GM18526 (cell line): ENCODE results near the gene IGFN1.

Experiments
- POLR2A ChIP-seq: IDR thresholded peaks from 3 replicates; pipeline ENCODE4 v1.6.1; 2011; ENCODE audit not compliant: insufficient read length; ENCODE audit errors: extremely low read depth

Gene IGFN1

GRCh38 chr1:201154389-201155165 is 36.0 kb upstream of the IGFN1 start, which contains the start of gene TMEM9:
TMEM9 (minus strand) TSS chr1:201154474; CDS start chr1:201153923, 551 bp downstream.
- TF ChIP-seq POLR2A: no peak

GRCh38 chr1:201155354-201155753 is 35.3 kb upstream of the IGFN1 start:
- TF ChIP-seq POLR2A: no peak

- TF ChIP-seq POLR2A: no peak
Measured at GRCh38 chr1:201156346-201156745, 34.3 kb upstream of the IGFN1 start.

GRCh38 chr1:201156819-201157218 is 33.8 kb upstream of the IGFN1 start:
- TF ChIP-seq POLR2A: no peak

- TF ChIP-seq POLR2A: no peak
Measured at GRCh38 chr1:201157949-201158348, 32.7 kb upstream of the IGFN1 start.

- TF ChIP-seq POLR2A: no peak
Measured at GRCh38 chr1:201163707-201164106, 26.9 kb upstream of the IGFN1 start.

GRCh38 chr1:201164645-201165044 is 26.0 kb upstream of the IGFN1 start:
- no peak for TF ChIP-seq POLR2A

- no peak for TF ChIP-seq POLR2A
Measured at GRCh38 chr1:201167041-201167991, 23.3 kb upstream of the IGFN1 start.

- TF ChIP-seq POLR2A: no peak
Measured at GRCh38 chr1:201169203-201169602, 21.4 kb upstream of the IGFN1 start.

GRCh38 chr1:201169971-201170532 is 20.6 kb upstream of the IGFN1 start:
- no peak for TF ChIP-seq POLR2A

- peak; percentile 38 for TF ChIP-seq POLR2A
Measured at GRCh38 chr1:201170533-201171062, 20.0 kb upstream of the IGFN1 start.

- no peak for TF ChIP-seq POLR2A
Measured at GRCh38 chr1:201171063-201172036, 19.3 kb upstream of the IGFN1 start.

- TF ChIP-seq POLR2A: no peak
Measured at GRCh38 chr1:201172326-201172725, 18.3 kb upstream of the IGFN1 start.

GRCh38 chr1:201172999-201173610 is 17.5 kb upstream of the IGFN1 start:
- TF ChIP-seq POLR2A: no peak
